ENCODE data around the gene DDIAS. TPM values are rescaled to one million over a fixed set of nuclear protein-coding genes. Genes with fewer than 3 reads are reported as not detected.

DDIAS gene
- total RNA-seq, 2 donors from 2014 or later = 1.2 TPM; not detected in 1

DNA sequence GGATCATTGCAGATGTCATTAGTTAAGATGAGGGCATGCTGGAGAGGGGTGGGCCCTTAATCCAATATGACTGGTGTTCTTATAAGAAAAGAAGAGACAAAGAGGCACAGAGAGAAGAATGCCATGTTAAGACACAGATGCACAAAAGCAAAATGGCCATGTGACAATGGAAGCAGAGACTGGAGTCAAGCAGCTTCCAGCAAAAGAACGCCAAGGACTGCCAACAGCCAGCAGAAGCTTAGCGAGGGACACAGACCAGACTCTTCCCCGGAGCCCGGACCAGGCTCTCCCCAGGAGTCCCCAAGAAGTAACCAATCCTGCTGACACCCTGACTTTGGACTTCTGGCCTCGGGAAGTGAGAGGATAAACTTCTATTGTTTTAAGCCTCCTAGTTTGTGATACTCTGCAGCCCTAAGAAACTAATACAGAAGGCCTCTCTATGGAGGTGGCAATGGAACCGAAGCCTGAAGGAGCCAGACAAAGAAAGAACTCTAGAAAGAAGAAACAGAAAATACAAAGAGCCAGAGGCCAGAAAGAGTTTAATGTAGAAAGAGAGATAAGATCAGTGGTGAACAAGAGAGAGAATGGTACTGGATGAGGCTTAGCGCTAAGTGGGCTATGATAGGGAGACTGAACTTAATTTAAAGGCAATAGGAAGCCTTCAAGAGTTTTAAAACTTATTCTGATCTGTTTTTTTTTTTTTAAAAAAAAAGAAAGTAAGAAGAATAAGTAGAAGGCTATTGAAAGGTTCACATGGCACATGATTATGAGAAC lies 29.0 kb upstream of the DDIAS start:
- no peak overlapping the region for H3K27ac ChIP-seq
- no peak for TF ChIP-seq CTCF (IDR thresholded peaks at IDR 0.05)
- H3K9me3 ChIP-seq = no peaks in the 10 kb centered on the region
- H3K4me3 ChIP-seq = no peak overlapping the region
- no peaks in the 10 kb centered on the region for H3K36me3 ChIP-seq
- H3K4me1 ChIP-seq (ENCODE audit: control insufficient read depth in 1 of 2, low read depth in 2 of 2) = no peaks in the 10 kb centered on the region
- DNase-seq (ENCODE audit: low spot score) = no peak
- no peaks in the 10 kb centered on the region for H3K27me3 ChIP-seq (replicated peaks; ENCODE audit: insufficient read depth)
- no peak for ATAC-seq (ENCODE audit: insufficient number of reproducible peaks, low FRiP score, low read depth)

GRCh38 chr11:82873919-82874333 lies 27.6 kb upstream of the DDIAS start:
- ATAC-seq (ENCODE audit: insufficient number of reproducible peaks, low FRiP score, low read depth) (no peak), DNase-seq (ENCODE audit: low spot score) (no peak)
- H3K36me3 ChIP-seq = no peaks in the 10 kb centered on the region
- H3K4me3 ChIP-seq = no peak overlapping the region
- no peaks in the 10 kb centered on the region for H3K9me3 ChIP-seq
- no peak for TF ChIP-seq CTCF (IDR thresholded peaks at IDR 0.05)
- H3K27me3 ChIP-seq (replicated peaks; ENCODE audit: insufficient read depth) = no peaks in the 10 kb centered on the region
- H3K4me1 ChIP-seq (ENCODE audit: control insufficient read depth in 1 of 2, low read depth in 2 of 2) = no peaks in the 10 kb centered on the region
- no peak overlapping the region for H3K27ac ChIP-seq

DNA sequence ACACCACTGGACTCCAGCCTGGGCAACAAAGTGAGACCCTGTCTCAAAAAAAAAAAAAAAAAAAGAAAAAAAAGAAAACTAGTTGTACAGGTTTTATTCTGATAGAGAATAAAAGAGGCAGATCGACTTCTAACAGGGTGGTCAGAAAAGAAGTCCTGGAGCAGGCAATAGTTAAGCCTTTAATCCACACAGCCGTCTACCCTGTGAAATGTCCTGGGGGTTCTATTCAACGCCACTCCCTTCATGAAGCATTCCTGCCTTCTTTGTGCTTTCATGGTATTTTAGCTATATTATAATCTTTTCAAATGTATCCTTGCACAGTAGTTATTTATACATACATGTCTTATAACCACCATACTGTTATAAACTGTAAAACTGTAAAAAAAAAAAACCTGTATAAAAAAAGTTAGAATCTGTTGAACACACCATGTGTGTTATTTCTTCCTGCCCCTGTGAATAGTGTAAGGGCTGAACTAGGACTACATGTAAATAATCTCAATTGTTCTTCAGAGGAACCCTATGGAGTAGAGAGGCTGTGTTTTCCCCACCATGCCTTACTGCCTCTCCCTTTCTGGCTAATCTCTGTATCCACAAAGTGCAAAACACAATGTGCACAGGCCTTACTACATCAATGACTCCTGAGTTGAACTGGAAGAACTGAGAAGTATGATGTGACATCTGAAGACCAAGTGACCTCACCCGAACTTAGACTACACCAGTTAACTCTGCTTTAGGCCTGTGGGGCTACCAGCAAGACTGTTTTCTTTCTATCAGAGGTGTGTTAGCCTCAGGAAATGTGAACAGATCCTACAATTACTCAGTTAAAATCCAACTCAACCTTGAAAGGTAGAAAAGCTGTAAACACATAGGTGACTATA lies 26.7 kb upstream of the DDIAS start:
- Histone ChIP-seq H3K27ac (no peak overlapping the region), H3K4me1 (ENCODE audit: control insufficient read depth in 1 of 2, low read depth in 2 of 2) (no peaks in the 10 kb centered on the region), H3K4me3 (no peak overlapping the region), H3K9me3 (no peaks in the 10 kb centered on the region), H3K27me3 (replicated peaks; ENCODE audit: insufficient read depth) (no peaks in the 10 kb centered on the region), H3K36me3 (no peaks in the 10 kb centered on the region)
- ATAC-seq (ENCODE audit: insufficient number of reproducible peaks, low FRiP score, low read depth) (no peak), DNase-seq (ENCODE audit: low spot score) (no peak)
- TF ChIP-seq CTCF (IDR thresholded peaks at IDR 0.05) = no peak

- Histone ChIP-seq H3K36me3 (no peaks in the 10 kb centered on the region), H3K9me3 (no peaks in the 10 kb centered on the region), H3K27ac (peak overlapping the region in 1 of 2 donors; percentile 16), H3K4me1 (ENCODE audit: control insufficient read depth in 1 of 2, low read depth in 2 of 2) (peaks cover 0 to 3% of the 10 kb centered on the region in 2 donors), H3K4me3 (no peak overlapping the region), H3K27me3 (replicated peaks; ENCODE audit: insufficient read depth) (no peaks in the 10 kb centered on the region)
- ATAC-seq (ENCODE audit: insufficient number of reproducible peaks, low FRiP score, low read depth) (peak; percentile 60), DNase-seq (ENCODE audit: low spot score) (no peak)
- no peak for TF ChIP-seq CTCF (IDR thresholded peaks at IDR 0.05)
Measured at GRCh38 chr11:82883853-82884252, 17.7 kb upstream of the DDIAS start.
